Hepatocyte (in vitro differentiated cells): ENCODE results near the gene FAM24B. TPM values are rescaled to one million over a fixed set of nuclear protein-coding genes. Genes with fewer than 3 reads are reported as not detected.

ENCODE experiments used
- DNase-seq: peaks from one replicate; pipeline ENCODE4 v3.0.0-alpha.2; 2016; ENCODE audit warnings: low spot score
- H2AFZ ChIP-seq: fragments of 200-600 bp; sonication (generic); 2 replicates; pipeline ENCODE4 v1.6.0; 2016; ENCODE audit warnings: antibody characterized with exemption, mild to moderate bottlenecking
- H3K27ac ChIP-seq: fragments of 200-600 bp; sonication (generic); 2 replicates; pipeline ENCODE4 v1.5.1; 2016; ENCODE audit warnings: mild to moderate bottlenecking
- H3K27me3 ChIP-seq: fragments of 200-600 bp; sonication (generic); 2 replicates; pipeline ENCODE4 v1.6.1; 2016
- H3K36me3 ChIP-seq: fragments of 200-600 bp; sonication (generic); replicated peaks from 2 replicates; pipeline ENCODE4 v1.5.1; 2016; ENCODE audit warnings: low read depth; ENCODE audit not compliant: insufficient read depth
- H3K4me1 ChIP-seq: fragments of 200-600 bp; sonication (generic); 2 replicates; pipeline ENCODE4 v1.5.1; 2016; ENCODE audit warnings: mild to moderate bottlenecking, moderate library complexity; ENCODE audit not compliant: insufficient read depth
- H3K4me2 ChIP-seq: fragments of 200-600 bp; sonication (generic); 2 replicates; pipeline ENCODE4 v1.6.0; 2016
- H3K4me3 ChIP-seq: fragments of 200-600 bp; sonication (generic); 2 replicates; pipeline ENCODE4 v1.5.1; 2016; ENCODE audit warnings: mild to moderate bottlenecking
- H3K79me2 ChIP-seq: fragments of 200-600 bp; sonication (generic); 2 replicates; pipeline ENCODE4 v1.6.0; 2017; ENCODE audit warnings: mild to moderate bottlenecking
- H3K9me2 ChIP-seq: fragments of 200-600 bp; sonication (generic); replicated peaks from 2 replicates; pipeline ENCODE4 v1.6.0; 2017; ENCODE audit warnings: mild to moderate bottlenecking; ENCODE audit not compliant: insufficient read depth
- H3K9me3 ChIP-seq: fragments of 200-600 bp; sonication (generic); 2 replicates; pipeline ENCODE4 v1.5.1; 2016; ENCODE audit warnings: low read depth, mild to moderate bottlenecking
- H4K20me1 ChIP-seq: fragments of 200-600 bp; sonication (generic); 2 replicates; pipeline ENCODE4 v1.6.0; 2016; ENCODE audit warnings: mild to moderate bottlenecking; ENCODE audit not compliant: insufficient read depth, poor library complexity, severe bottlenecking
- EZH2 ChIP-seq: fragments of 200-600 bp; sonication (generic); IDR thresholded peaks from 2 replicates; pipeline ENCODE4 v1.6.1; 2016; ENCODE audit warnings: antibody characterized with exemption, mild to moderate bottlenecking, borderline replicate concordance
- EZH2phosphoT487 ChIP-seq: fragments of 200-600 bp; sonication (generic); IDR thresholded peaks from one replicate; pipeline ENCODE4 v1.6.1; 2018; ENCODE audit warnings: antibody characterized with exemption, mild to moderate bottlenecking, low read depth, moderate library complexity; ENCODE audit not compliant: unreplicated experiment, severe bottlenecking
- WGBS: methylation state at CpG from one replicate; pipeline ENCODE4 v1.1.6; 2016; ENCODE audit warnings: low lambda C conversion rate; ENCODE audit errors: missing lambda C conversion rate; 5-methylcytosine and 5-hydroxymethylcytosine counted together
- polyA plus RNA-seq: library from polyadenylated mRNA; unstranded; fragments of >200 nt; fragmentation: Nextera tagmentation; extraction: Ambion mirVana; gene quantifications from 2 replicates; pipeline ENCODE4 v1.2.1, GENCODE V29; 2016
- total RNA-seq: library from RNA; depleted of rRNA; stranded (reverse); fragments of >200 nt; gene quantifications from 2 replicates; pipeline ENCODE4 v1.2.3, GENCODE V29; 2014
- TF ChIP-seq, protein P1 (sequence below): fragments of 200-600 bp; sonication (generic); IDR thresholded peaks from 2 replicates; pipeline ENCODE4 v1.5.1; 2016; ENCODE audit warnings: antibody characterized with exemption, mild to moderate bottlenecking; ENCODE audit not compliant: poor library complexity

The FAM24B gene
- total and polyA plus RNA-seq, 2 experiments from 2014 or later = not detected

DNA sequence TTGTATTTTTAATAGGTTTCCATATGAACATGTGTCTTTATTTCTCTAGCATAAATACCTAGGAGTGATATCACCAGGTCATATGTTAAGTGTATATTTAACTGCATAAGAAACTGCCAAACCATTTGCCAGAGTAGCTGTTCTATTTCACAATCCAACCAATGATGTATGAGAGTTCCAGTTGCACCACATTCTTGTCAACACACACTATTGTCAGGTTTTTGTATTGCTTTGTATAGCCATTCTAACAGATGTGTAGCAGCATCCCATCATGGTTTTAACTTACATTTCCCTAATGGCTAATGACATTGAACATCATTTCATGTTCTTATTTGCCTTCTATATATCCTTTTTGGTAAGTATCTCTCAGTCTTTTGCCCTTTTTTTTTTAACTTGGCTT is 37.8 kb downstream of the FAM24B start:
- TF ChIP-seq EZH2 = no peak
- TF ChIP-seq EZH2phosphoT487 = no peak
- TF ChIP-seq, protein P1, sequence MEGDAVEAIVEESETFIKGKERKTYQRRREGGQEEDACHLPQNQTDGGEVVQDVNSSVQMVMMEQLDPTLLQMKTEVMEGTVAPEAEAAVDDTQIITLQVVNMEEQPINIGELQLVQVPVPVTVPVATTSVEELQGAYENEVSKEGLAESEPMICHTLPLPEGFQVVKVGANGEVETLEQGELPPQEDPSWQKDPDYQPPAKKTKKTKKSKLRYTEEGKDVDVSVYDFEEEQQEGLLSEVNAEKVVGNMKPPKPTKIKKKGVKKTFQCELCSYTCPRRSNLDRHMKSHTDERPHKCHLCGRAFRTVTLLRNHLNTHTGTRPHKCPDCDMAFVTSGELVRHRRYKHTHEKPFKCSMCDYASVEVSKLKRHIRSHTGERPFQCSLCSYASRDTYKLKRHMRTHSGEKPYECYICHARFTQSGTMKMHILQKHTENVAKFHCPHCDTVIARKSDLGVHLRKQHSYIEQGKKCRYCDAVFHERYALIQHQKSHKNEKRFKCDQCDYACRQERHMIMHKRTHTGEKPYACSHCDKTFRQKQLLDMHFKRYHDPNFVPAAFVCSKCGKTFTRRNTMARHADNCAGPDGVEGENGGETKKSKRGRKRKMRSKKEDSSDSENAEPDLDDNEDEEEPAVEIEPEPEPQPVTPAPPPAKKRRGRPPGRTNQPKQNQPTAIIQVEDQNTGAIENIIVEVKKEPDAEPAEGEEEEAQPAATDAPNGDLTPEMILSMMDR = no peak
- no peaks in the 10 kb centered on the region for H3K4me1 ChIP-seq
- H3K27me3 ChIP-seq = peaks cover 6% of the 10 kb centered on the region
- no peak overlapping the region for H3K4me3 ChIP-seq
- H3K27ac ChIP-seq = no peak overlapping the region
- no peak overlapping the region for H2AFZ ChIP-seq
- no peaks in the 10 kb centered on the region for H3K36me3 ChIP-seq
- H3K9me3 ChIP-seq = no peaks in the 10 kb centered on the region
- no peak overlapping the region for H3K4me2 ChIP-seq
- H3K9me2 ChIP-seq = no peaks in the 10 kb centered on the region
- no peaks in the 10 kb centered on the region for H4K20me1 ChIP-seq
- no peak for DNase-seq
- H3K79me2 ChIP-seq = no peaks in the 10 kb centered on the region

DNA sequence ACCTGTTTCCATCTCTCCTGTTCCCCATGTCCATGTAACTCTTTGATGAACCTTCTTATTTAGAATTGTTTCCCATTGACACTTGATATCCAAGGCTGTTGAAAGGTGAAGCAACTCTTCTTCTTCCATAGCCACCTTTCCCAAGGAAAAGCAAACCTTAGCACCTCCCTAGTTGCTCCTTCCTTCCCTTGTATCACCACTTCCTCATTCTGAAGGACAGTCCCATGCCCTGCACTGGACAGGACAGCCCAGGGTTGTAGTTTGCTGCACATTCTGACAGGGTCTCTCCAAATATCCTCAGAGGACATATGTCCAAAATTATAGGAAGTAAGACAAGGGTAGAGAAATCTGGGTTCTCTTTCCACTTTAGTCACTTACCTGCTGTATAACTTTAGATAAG is 39.9 kb downstream of the FAM24B start:
- H3K4me2 ChIP-seq = no peak overlapping the region
- H3K9me2 ChIP-seq = no peaks in the 10 kb centered on the region
- no peaks in the 10 kb centered on the region for H3K79me2 ChIP-seq
- no peak overlapping the region for H3K4me3 ChIP-seq
- TF ChIP-seq EZH2phosphoT487 (no peak), EZH2 (no peak)
- TF ChIP-seq, protein P1 = no peak
- no peak for DNase-seq
- H3K36me3 ChIP-seq = no peaks in the 10 kb centered on the region
- no peak overlapping the region for H2AFZ ChIP-seq
- no peaks in the 10 kb centered on the region for H3K4me1 ChIP-seq
- no peaks in the 10 kb centered on the region for H3K9me3 ChIP-seq
- no peak overlapping the region for H3K27ac ChIP-seq
- peaks cover 6% of the 10 kb centered on the region for H3K27me3 ChIP-seq
- no peaks in the 10 kb centered on the region for H4K20me1 ChIP-seq

DNA sequence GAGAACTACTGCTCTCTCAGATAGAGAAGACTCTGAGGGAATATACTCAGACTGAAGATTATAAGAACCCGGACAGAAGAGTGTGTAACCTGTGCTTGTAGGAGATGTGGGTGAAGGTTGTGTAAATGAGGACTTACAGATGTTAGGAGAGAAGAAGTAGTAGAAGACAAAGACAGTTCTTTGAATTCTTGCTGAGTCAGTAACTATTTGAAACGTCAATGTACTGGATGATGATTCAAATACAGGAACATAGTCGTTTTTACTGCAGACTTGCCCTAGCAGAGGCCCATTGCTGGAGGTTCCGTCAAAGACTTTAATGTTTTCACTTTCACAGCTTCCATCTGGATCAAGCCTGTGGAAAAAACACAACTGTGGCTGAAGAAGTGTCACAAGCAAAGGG is 40.5 kb downstream of the FAM24B start:
- H3K9me2 ChIP-seq = no peaks in the 10 kb centered on the region
- peaks cover 6% of the 10 kb centered on the region for H3K27me3 ChIP-seq
- no peak overlapping the region for H2AFZ ChIP-seq
- no peaks in the 10 kb centered on the region for H3K9me3 ChIP-seq
- no peaks in the 10 kb centered on the region for H3K4me1 ChIP-seq
- H3K4me2 ChIP-seq = no peak overlapping the region
- no peaks in the 10 kb centered on the region for H3K79me2 ChIP-seq
- H3K4me3 ChIP-seq = no peak overlapping the region
- H3K27ac ChIP-seq = no peak overlapping the region
- H3K36me3 ChIP-seq = no peaks in the 10 kb centered on the region
- WGBS = 75% methylated on average over 4 of the region's 4 CpGs
- H4K20me1 ChIP-seq = no peaks in the 10 kb centered on the region
- no peak for DNase-seq
- no peak for TF ChIP-seq EZH2
- TF ChIP-seq, protein P1 = no peak
- TF ChIP-seq EZH2phosphoT487 = no peak

DNA sequence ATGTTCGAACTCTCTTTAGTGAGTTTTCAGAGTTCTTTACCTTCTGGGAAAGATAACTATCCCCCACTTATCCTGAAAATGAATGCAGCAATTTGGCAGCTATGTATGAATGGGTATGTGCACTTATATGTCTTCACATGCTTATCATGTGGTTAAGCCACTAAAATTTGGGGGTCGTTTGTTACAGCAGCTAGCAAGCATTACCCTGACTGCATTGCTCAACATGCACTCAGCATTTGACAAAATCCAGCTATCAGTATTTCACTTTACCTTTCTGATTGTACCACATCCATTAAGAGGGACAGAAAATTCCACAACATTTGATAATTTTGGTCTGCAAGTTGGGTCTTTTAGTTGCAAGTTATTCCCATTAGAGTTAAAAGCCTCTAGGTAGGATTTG is 43.5 kb downstream of the FAM24B start:
- TF ChIP-seq EZH2phosphoT487 = no peak
- TF ChIP-seq EZH2 = no peak
- TF ChIP-seq, protein P1 = no peak
- WGBS = 77% methylated on average over 2 of the region's 2 CpGs
- Histone ChIP-seq H2AFZ (no peak overlapping the region), H3K27me3 (peaks cover 6% of the 10 kb centered on the region), H3K4me1 (no peaks in the 10 kb centered on the region), H3K36me3 (no peaks in the 10 kb centered on the region), H3K9me2 (no peaks in the 10 kb centered on the region), H3K4me2 (no peak overlapping the region), H3K4me3 (no peak overlapping the region), H3K27ac (no peak overlapping the region), H3K9me3 (no peaks in the 10 kb centered on the region), H3K79me2 (no peaks in the 10 kb centered on the region), H4K20me1 (no peaks in the 10 kb centered on the region)
- no peak for DNase-seq
